SK-N-SH treated with all-trans-retinoic acid at 6 μM for 48 hours (cell line): ENCODE measurements around the gene SUGCT.

Experiments used
- ATAC-seq: fragments of 200-7000 bp; cut with Tn5 transposase; 3 replicates; pipeline ENCODE4 v1.9.1; 2020; ENCODE audit warnings: mild to moderate bottlenecking, moderate library complexity
- ARNTL ChIP-seq: fragments of 450-650 bp; formaldehyde crosslinking; IDR thresholded peaks from 2 replicates; pipeline ENCODE4 v1.5.0; 2020; ENCODE audit warnings: low read depth, mild to moderate bottlenecking, moderate library complexity, borderline replicate concordance
- BACH2 ChIP-seq: fragments of 250-450 bp; sonication (Bioruptor Pico); IDR thresholded peaks from 2 replicates; pipeline ENCODE4 v1.9.0; 2021; ENCODE audit warnings: mild to moderate bottlenecking, borderline replicate concordance
- CSDC2 ChIP-seq: fragments of 250-450 bp; sonication (Bioruptor Pico); IDR thresholded peaks from 2 replicates; pipeline ENCODE4 v1.5.0; 2020; ENCODE audit warnings: mild to moderate bottlenecking, moderate library complexity
- ESRRG ChIP-seq: fragments of 250-450 bp; sonication (Bioruptor Pico); IDR thresholded peaks from 2 replicates; pipeline ENCODE4 v1.6.1; 2021; ENCODE audit warnings: mild to moderate bottlenecking
- GLIS3 ChIP-seq: fragments of 250-450 bp; sonication (Bioruptor Pico); IDR thresholded peaks from 2 replicates; pipeline ENCODE4 v1.5.0; 2020; ENCODE audit warnings: mild to moderate bottlenecking, moderate library complexity
- ISL1 ChIP-seq: fragments of 250-450 bp; sonication (Bioruptor Pico); IDR thresholded peaks from 2 replicates; pipeline ENCODE4 v2.1.2; 2022; ENCODE audit warnings: mild to moderate bottlenecking, moderate library complexity
- OSR1 ChIP-seq: fragments of 250-450 bp; sonication (Bioruptor Pico); IDR thresholded peaks from 2 replicates; pipeline ENCODE4 v1.8.0; 2022; ENCODE audit warnings: moderate library complexity, mild to moderate bottlenecking, inconsistent platforms
- PPARA ChIP-seq: fragments of 250-450 bp; sonication (Bioruptor Pico); IDR thresholded peaks from 2 replicates; pipeline ENCODE4 v1.5.0; 2020; ENCODE audit warnings: mild to moderate bottlenecking, borderline replicate concordance
- RARB ChIP-seq: fragments of 250-450 bp; sonication (Bioruptor Pico); IDR thresholded peaks from 2 replicates; pipeline ENCODE4 v1.8.0; 2021; ENCODE audit warnings: mild to moderate bottlenecking, moderate library complexity
- TCF4 ChIP-seq: fragments of 250-450 bp; sonication (Bioruptor Pico); IDR thresholded peaks from 2 replicates; pipeline ENCODE4 v1.8.0; 2021; ENCODE audit warnings: mild to moderate bottlenecking, moderate library complexity, borderline replicate concordance
- TOX ChIP-seq: fragments of 250-450 bp; sonication (Bioruptor Pico); IDR thresholded peaks from 2 replicates; pipeline ENCODE4 v1.8.0; 2021; ENCODE audit warnings: mild to moderate bottlenecking, moderate library complexity, borderline replicate concordance
- ZFP3 ChIP-seq: fragments of 250-450 bp; sonication (Bioruptor Pico); IDR thresholded peaks from 2 replicates; pipeline ENCODE4 v1.5.0; 2020; ENCODE audit warnings: mild to moderate bottlenecking, moderate library complexity
- ZFP30 ChIP-seq: fragments of 450-650 bp; formaldehyde crosslinking; IDR thresholded peaks from 2 replicates; pipeline ENCODE4 v1.5.0; 2022; ENCODE audit warnings: mild to moderate bottlenecking, moderate library complexity
- ZNF565 ChIP-seq: fragments of 450-650 bp; formaldehyde crosslinking; conservative IDR thresholded peaks from 2 replicates; pipeline ENCODE4 v1.5.0; 2020; ENCODE audit warnings: low read depth, mild to moderate bottlenecking, moderate library complexity
- ZNF70 ChIP-seq: fragments of 450-650 bp; formaldehyde crosslinking; IDR thresholded peaks from 2 replicates; pipeline ENCODE4 v1.5.0; 2020; ENCODE audit warnings: mild to moderate bottlenecking, moderate library complexity
- ZNF8 ChIP-seq: fragments of 450-650 bp; formaldehyde crosslinking; IDR thresholded peaks from 2 replicates; pipeline ENCODE4 v1.5.0; 2020; ENCODE audit warnings: mild to moderate bottlenecking, moderate library complexity
- TF ChIP-seq, protein P1 (sequence below): fragments of 250-450 bp; sonication (Bioruptor Pico); IDR thresholded peaks from 2 replicates; pipeline ENCODE4 v1.5.0; 2020; ENCODE audit warnings: mild to moderate bottlenecking, moderate library complexity
- TF ChIP-seq, protein P2 (sequence below): fragments of 250-450 bp; sonication (Bioruptor Pico); IDR thresholded peaks from 2 replicates; pipeline ENCODE4 v1.5.1; 2020; ENCODE audit warnings: low read depth, mild to moderate bottlenecking, moderate library complexity
- TF ChIP-seq, protein P3 (sequence below): fragments of 250-450 bp; sonication (Bioruptor Pico); IDR thresholded peaks from 2 replicates; pipeline ENCODE4 v1.8.0; 2021; ENCODE audit warnings: low read depth, mild to moderate bottlenecking, moderate library complexity, borderline replicate concordance
- TF ChIP-seq, protein P4 (sequence below): fragments of 250-450 bp; sonication (Bioruptor Pico); IDR thresholded peaks from 2 replicates; pipeline ENCODE4 v1.8.0; 2020; ENCODE audit warnings: mild to moderate bottlenecking, moderate library complexity, borderline replicate concordance

Gene SUGCT

DNA sequence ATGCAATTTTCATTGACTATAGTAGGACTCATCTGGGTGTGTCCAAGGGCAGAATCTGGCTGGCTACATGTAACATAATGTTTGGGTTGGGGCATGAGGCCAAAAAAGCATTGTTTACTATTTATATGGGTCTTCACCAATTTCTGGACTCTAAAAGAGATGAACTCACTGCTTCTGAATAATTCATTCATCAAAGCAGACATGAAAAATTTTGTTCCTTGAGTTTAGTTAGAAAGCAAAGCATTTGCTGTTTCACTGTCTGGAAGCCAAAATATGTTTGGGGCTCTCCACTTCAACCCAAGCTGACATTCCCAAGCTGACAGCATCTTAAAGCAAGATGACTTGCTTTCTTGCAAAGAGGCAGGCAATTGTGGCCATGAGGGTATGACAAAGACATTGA, 670.6 kb downstream of the SUGCT start:
- ATAC-seq = no peak; the same call in 2 of the 3 replicates
- TF ChIP-seq OSR1 (CRISPR knock-in tag) = no peak
- TF ChIP-seq, all 23 proteins: peak for 0

DNA sequence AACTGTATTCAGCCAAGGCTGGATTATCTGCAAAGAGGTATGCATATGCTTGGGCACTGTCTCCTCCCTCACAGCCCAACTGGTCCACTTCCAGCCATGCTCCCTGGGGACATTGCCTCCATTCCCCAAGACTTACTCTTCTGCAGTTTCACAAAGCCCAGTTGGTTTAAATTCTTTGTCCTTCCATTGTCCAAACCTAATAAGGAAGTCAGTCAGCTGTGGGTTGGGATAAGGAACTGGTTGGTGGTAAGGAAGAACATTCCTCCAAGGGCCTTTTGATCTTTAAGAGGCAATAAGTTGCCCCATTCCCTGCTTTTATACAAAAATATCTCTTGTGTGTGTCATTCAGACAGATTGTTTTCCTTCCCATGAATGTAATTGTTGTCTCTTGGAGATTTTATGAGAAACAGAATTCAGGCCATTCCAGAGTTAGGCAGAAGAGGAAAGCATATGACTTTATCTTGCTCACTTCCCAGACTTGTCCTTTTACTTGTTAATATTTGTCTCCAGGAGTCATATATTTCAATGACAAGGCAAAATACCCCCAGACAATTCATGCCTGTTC, 673.7 kb downstream of the SUGCT start:
- ATAC-seq = peak; percentile 81
- no peak; the same call in 1 of the 2 replicates for TF ChIP-seq OSR1 (CRISPR knock-in tag)
- TF ChIP-seq TCF4 (CRISPR knock-in tag) = no peak
- no peak for TF ChIP-seq GLIS3 (CRISPR knock-in tag)
- no peak for TF ChIP-seq ZFP30 (CRISPR knock-in tag)
- no peak for TF ChIP-seq ZNF70

DNA sequence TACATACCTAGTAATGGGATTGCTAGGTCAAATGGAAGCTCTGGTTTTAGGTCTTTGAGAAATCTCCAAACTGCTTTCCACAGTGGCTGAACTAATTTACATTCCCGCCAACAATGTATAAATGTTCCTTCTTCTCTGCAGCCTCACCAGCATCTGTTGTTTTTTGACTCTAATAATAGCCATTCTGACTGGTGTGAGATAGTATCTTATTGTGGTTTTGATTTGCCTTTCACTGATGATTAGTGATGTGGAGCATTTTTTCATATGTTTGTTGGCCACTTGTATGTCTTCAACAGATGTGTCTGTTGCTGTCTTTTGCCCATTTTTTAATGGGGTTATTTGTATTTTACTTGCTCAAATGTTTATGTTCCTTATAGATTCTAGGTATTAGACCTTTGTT, 675.5 kb downstream of the SUGCT start:
- ATAC-seq = no peak
- TF ChIP-seq RARB (CRISPR knock-in tag) (no peak), ZFP30 (CRISPR knock-in tag) (no peak), PPARA (no peak), TOX (CRISPR knock-in tag) (no peak), ZNF70 (no peak), ESRRG (CRISPR knock-in tag) (no peak), OSR1 (CRISPR knock-in tag) (no peak), ZNF8 (CRISPR knock-in tag) (no peak)
- TF ChIP-seq, protein P1, sequence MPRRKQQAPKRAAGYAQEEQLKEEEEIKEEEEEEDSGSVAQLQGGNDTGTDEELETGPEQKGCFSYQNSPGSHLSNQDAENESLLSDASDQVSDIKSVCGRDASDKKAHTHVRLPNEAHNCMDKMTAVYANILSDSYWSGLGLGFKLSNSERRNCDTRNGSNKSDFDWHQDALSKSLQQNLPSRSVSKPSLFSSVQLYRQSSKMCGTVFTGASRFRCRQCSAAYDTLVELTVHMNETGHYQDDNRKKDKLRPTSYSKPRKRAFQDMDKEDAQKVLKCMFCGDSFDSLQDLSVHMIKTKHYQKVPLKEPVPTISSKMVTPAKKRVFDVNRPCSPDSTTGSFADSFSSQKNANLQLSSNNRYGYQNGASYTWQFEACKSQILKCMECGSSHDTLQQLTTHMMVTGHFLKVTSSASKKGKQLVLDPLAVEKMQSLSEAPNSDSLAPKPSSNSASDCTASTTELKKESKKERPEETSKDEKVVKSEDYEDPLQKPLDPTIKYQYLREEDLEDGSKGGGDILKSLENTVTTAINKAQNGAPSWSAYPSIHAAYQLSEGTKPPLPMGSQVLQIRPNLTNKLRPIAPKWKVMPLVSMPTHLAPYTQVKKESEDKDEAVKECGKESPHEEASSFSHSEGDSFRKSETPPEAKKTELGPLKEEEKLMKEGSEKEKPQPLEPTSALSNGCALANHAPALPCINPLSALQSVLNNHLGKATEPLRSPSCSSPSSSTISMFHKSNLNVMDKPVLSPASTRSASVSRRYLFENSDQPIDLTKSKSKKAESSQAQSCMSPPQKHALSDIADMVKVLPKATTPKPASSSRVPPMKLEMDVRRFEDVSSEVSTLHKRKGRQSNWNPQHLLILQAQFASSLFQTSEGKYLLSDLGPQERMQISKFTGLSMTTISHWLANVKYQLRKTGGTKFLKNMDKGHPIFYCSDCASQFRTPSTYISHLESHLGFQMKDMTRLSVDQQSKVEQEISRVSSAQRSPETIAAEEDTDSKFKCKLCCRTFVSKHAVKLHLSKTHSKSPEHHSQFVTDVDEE = no peak

DNA sequence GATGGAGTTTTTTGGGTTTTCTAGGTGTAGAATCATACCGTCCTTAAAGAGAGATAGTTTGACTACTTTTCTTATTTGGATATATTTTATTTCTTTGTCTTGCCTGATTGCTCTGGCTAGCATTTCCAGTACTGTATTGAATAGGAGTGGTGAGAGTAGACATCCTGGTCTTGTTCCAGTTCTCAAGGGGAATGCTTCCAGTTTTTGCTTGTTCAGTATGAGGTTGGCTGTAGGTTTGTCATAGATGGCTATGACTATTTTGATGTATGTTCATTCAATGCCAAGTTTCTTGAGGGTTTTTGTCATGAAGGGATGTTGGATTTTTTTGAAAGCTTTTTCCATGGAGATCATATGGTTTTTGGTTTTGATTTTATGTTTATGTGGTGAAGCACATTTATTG, 676.9 kb downstream of the SUGCT start:
- TF ChIP-seq, protein P1 = no peak
- no peak for TF ChIP-seq BACH2 (CRISPR knock-in tag)
- no peak for TF ChIP-seq ZFP30 (CRISPR knock-in tag)
- TF ChIP-seq ZNF8 (CRISPR knock-in tag) = no peak
- no peak for ATAC-seq

DNA sequence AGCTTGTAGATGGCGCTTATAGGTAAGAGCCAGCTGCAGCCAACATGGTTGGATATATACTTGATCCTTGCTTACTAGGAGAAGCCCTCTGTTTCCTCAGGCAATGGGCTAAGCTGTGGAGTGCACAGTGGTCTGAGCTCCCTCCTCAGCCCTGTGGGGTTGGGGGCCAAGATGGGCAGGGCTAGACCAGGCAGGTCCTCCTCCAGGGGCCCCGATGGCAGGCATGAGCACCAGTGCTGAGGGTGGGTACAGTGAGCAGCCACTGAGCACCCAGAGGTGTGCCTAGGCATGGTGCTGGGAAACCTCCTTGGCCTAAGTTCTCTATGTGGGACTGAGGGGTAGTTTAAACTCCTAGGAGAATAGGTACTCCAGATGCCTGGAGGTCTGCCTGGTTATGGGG, 680.2 kb downstream of the SUGCT start:
- TF ChIP-seq, protein P1 = no peak
- TF ChIP-seq CSDC2 (CRISPR knock-in tag) = no peak
- TF ChIP-seq ZNF8 (CRISPR knock-in tag) = no peak
- no peak for TF ChIP-seq GLIS3 (CRISPR knock-in tag)
- no peak for TF ChIP-seq ARNTL
- TF ChIP-seq, protein P2, sequence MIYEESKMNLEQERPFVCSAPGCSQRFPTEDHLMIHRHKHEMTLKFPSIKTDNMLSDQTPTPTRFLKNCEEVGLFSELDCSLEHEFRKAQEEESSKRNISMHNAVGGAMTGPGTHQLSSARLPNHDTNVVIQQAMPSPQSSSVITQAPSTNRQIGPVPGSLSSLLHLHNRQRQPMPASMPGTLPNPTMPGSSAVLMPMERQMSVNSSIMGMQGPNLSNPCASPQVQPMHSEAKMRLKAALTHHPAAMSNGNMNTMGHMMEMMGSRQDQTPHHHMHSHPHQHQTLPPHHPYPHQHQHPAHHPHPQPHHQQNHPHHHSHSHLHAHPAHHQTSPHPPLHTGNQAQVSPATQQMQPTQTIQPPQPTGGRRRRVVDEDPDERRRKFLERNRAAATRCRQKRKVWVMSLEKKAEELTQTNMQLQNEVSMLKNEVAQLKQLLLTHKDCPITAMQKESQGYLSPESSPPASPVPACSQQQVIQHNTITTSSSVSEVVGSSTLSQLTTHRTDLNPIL (CRISPR knock-in tag) = no peak
- no peak for TF ChIP-seq OSR1 (CRISPR knock-in tag)
- TF ChIP-seq TCF4 (CRISPR knock-in tag) = no peak
- no peak for TF ChIP-seq ISL1 (CRISPR knock-in tag)
- no peak for TF ChIP-seq ZNF565 (CRISPR knock-in tag)
- no peak for TF ChIP-seq ZFP3 (CRISPR knock-in tag)
- TF ChIP-seq, protein P3, sequence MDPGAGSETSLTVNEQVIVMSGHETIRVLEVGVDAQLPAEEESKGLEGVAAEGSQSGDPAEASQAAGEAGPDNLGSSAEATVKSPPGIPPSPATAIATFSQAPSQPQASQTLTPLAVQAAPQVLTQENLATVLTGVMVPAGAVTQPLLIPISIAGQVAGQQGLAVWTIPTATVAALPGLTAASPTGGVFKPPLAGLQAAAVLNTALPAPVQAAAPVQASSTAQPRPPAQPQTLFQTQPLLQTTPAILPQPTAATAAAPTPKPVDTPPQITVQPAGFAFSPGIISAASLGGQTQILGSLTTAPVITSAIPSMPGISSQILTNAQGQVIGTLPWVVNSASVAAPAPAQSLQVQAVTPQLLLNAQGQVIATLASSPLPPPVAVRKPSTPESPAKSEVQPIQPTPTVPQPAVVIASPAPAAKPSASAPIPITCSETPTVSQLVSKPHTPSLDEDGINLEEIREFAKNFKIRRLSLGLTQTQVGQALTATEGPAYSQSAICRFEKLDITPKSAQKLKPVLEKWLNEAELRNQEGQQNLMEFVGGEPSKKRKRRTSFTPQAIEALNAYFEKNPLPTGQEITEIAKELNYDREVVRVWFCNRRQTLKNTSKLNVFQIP = no peak
- TF ChIP-seq TOX (CRISPR knock-in tag) = no peak
- no peak for TF ChIP-seq ESRRG (CRISPR knock-in tag)
- TF ChIP-seq, protein P4, sequence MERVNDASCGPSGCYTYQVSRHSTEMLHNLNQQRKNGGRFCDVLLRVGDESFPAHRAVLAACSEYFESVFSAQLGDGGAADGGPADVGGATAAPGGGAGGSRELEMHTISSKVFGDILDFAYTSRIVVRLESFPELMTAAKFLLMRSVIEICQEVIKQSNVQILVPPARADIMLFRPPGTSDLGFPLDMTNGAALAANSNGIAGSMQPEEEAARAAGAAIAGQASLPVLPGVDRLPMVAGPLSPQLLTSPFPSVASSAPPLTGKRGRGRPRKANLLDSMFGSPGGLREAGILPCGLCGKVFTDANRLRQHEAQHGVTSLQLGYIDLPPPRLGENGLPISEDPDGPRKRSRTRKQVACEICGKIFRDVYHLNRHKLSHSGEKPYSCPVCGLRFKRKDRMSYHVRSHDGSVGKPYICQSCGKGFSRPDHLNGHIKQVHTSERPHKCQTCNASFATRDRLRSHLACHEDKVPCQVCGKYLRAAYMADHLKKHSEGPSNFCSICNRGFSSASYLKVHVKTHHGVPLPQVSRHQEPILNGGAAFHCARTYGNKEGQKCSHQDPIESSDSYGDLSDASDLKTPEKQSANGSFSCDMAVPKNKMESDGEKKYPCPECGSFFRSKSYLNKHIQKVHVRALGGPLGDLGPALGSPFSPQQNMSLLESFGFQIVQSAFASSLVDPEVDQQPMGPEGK = no peak
- no peak for TF ChIP-seq BACH2 (CRISPR knock-in tag)
- TF ChIP-seq PPARA = no peak
- ATAC-seq = peak; percentile 29
